Activated gamma-delta T cell (primary cell): ENCODE measurements around the gene PIGW.

ENCODE experiments used
- DNase-seq: peaks from one replicate; lab custom pipeline; 2025; lab: John Stamatoyannopoulos, UW

Gene PIGW

DNA sequence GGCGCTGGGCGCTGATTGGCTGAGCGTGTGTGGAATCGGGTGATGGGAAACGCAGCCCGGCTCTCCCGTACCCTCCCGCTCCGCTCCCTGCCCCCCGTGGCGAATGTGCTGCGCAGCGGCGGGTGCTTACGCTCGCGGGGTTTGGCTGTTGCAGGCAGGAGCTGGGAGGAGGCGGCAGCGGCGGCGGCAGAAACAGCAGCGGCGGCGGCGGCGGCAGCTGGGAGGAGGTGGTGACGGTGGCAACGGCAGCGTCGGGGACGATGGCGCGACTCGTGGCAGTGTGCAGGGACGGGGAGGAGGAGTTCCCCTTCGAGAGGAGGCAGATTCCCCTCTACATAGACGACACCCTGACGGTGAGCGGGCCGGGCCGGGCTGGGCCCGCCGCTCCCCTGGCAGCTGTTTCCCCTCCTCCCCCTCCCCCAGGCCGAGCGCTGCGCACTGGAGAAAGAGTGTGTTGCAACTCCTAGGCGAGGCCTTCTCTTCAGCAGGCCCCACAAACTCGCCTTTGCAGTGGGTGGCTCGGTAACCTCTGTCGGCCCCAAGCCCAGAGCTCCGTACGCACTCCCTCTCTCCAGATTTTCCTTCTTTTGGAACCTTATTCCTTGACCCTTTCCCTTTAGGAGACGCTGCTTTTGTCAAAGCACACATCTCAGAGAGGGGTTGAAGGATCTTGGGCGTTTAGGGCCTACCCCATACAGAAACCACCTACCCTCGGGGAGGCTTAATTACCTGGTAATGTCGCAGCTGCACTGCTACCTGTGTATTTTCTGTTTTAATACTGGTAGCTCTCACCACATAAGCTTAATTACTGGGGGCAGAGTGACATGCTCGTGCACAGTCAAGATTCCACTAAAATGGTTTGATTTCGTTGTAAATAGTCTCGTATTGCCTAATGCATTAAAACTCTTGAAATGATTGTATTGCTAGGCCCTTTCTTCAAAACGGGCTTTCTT lies 11.0 kb downstream of the PIGW start:
- peak; percentile 98 for DNase-seq

DNA sequence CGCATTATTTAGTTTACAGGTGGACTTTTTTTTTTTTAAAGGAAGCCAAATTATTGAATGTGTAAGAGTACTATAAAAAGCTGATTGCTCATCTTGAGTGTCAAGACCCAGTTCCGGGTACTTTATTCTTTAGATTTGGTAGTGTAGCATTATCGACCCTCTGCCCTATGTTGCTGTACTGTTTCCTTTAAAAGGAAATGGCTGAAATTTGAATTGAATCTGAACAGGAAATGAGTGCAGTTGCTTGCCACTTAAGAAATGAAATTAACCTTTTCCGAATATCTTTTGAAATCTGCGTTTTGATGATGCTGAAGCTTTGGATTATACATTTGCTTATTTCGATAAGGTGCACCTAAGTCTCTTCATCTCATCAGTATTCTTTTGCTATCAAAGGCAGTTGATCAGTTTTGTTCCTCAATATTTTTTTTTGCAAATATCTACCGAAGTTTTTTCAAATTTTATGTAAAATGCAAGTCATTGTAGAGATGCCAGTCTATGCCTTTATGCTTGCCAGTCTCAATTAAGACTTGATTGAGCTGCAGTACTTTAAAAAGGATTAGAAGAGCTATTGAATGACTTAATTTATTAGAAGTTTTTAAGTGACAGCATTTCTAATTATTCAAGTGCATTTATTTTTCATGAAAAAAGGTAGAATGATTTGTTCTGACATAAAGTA lies 11.8 kb downstream of the PIGW start:
- no peak for DNase-seq

DNA sequence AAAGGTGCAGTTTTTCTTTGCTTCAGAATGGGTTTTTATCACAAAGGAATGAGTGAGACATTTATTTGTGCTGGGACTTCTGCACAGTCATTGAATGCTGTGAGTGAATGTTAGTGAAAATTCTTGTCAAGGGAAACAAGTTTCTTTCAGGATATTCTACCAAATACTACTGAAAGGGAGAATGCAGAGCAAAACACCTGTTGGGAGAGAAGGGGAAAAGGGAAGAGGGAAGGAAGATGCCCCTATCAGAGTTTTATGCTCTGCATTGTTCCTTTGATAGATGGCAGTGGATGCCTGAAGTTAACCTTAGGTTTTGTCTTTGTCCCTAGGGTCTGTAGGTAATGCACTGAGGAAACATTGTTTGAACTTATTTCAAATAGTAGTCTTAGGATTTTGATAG lies 13.0 kb downstream of the PIGW start:
- DNase-seq, result no peak

DNA sequence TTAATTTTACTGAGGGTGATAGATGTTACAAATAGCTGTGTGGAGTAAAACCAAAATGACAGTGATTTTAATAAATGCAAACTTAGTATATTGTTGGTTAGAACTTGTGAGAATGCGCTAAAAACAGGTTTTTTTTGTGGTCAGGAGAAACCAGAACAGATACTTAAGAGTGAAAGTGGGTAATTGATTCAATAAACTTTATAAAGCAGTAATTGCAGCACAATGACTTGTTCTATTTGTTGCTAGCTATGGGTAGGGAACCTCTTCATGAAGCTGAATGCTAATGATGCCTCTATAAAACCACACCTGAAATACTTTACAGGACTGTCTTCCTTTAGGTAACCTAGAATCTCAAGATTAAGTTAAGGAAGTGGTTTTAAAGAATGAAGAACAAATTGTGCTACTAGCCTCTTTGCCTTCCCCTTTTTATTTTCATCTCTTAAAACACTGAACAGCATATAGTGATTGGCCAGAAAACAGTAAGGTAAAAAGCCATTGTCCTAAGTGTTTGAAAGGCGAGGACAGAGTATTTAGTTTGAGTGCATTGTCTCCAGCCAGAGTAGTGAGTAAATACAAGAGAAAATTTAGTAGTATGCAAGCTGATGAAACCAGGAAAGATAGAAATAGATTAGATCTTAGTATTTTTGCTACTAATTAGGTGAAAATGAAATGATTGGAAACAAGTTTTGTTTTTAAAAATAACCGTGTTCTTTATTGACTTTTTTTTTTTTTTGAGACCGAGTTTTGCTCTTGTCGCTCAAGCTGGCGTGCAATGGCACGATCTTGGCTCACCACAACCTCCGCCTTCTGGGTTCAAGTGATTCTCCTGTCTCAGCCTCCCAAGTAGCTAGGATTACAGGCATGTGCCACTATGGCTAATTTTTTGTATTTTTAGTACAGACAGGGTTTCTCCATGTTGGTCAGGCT lies 16.0 kb downstream of the PIGW start:
- no peak for DNase-seq

DNA sequence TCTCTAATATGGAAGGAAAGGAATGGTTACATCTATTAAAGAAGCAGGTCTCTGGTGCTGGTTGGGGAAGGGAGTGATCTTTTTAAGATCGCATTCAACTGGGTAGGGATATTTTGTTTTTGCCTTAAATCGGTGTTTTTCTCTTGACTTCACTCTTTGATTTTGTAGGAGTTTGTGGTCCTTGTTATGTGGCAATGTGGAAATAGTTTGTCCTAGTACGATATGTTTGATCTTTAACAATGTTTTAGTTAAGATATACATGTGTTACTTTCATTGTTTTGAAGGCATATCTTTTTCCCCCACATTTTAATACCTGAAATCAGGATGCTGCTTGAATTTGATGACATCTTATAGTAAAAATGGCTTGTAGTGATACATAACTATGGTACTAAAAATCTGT lies 18.7 kb downstream of the PIGW start:
- no peak for DNase-seq

DNA sequence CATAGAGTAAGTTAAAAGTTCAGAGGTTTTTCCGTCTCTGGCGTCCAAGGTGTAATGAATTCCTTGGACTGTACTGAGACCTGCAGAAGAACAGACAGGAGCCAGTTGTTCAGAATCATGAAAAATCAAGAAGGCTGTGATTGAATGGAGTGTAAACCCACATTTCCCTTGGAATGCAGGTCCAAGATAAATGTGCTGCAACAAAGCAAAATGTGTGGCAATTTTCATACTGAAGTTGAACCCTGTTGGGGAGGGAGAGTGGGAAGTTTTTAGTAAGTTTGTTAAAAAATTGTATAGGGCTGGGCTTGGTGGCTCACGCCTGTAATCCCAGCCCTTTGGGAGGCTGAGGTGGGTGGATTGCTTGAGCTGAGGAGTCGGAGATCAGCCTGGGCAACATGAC lies 31.3 kb downstream of the PIGW start:
- DNase-seq, result no peak

DNA sequence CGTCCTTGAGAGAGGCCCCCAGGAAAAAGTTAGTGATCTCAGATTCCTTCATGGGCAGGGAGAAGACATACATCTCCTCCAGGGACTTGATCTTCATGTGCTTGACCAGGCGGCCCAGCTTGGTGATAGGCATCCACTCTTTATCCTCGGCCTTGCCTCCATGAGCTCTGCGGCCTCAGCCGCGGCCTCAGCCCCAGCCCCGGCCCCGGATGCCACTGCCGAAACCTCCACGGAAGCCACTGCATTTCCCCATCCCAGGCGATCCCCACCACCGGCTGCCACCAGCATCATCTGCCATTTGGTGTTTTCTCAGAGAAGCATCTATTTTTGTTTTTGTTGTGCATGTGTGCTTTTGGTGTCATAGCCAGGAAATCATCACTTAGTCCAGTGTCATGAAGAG lies 40.2 kb downstream of the PIGW start:
- DNase-seq, result no peak

DNA sequence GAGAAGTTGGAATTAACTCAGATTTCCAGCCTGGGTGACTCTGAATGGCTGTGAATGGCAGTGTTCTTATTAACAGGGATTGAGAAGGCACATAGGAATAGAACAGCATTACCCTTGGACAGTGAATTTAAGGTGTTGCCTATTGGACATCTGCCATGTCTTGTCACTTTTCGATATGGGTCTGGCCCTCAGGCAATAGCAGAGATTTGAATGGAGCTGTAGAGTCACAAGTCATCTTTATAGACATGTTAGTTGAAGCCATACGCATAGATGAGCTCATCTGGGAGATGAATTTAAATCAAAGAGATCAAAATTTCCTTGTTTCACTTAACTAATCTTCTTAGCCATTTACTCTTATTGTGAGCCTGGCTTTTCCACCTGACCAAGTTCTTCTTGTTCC lies 42.0 kb downstream of the PIGW start:
- DNase-seq, result no peak

GRCh38 chr17:36578671-36579070 lies 43.9 kb downstream of the PIGW start:
- DNase-seq, result no peak

DNA sequence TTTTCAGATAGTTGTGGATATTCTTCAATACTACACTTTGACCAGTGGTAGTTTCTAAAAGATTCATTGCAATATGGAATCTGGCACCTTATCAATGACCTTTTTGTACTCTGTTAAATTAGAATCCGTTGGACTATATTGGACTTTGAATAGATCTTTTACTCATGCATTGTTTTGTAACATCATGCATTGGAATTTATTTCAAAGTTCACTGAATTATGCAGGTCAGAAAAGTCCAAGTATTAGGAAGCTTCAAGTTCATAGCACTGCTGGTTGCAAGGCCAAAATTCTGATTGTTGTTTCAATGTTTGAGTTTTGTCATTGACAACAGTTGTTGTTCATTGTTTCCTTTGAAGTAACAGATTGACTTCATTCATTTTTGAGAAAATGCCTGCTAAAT lies 49.0 kb downstream of the PIGW start:
- no peak for DNase-seq

DNA sequence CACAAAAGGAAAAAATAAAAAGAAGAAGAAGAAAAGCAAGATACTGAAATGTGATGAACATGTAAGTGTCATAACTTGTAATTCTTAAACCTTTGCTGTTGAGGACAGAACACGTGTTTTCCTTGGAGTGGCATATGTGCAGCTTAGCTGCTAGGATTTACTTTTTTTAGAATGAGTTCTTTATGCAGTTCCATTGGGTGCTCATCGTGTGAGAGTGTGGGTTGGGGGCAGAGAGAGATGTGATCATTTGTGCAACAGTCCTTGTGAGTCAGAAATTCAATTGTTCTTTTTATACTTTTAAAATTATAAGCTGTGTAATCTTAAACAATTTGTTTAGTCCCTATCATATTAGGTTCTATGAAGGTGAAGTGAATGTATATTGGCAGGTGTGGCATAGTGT lies 51.4 kb downstream of the PIGW start:
- no peak for DNase-seq
